ENCODE measurements around the gene SPATA6.
"Not testable (repeated sequence)": the region's sequence is repeated elsewhere in the genome, so short reads cannot be mapped to it uniquely, and the experiment has no call there.

The SPATA6 gene

GRCh38 chr1:48442864-48443619 is 29.0 kb downstream of the SPATA6 start:
- CTCF ChIA-PET, result no interaction called here
- TF ChIP-seq L3MBTL2 (conservative IDR thresholded peaks at IDR 0.05) (no peak), ZNF384 (IDR thresholded peaks at IDR 0.05) (no peak), PKNOX1 (IDR thresholded peaks at IDR 0.05) (no peak), ELF4 (IDR thresholded peaks at IDR 0.05) (no peak)
- no peak for DNase-seq (ENCODE audit: extremely low spot score)

DNA sequence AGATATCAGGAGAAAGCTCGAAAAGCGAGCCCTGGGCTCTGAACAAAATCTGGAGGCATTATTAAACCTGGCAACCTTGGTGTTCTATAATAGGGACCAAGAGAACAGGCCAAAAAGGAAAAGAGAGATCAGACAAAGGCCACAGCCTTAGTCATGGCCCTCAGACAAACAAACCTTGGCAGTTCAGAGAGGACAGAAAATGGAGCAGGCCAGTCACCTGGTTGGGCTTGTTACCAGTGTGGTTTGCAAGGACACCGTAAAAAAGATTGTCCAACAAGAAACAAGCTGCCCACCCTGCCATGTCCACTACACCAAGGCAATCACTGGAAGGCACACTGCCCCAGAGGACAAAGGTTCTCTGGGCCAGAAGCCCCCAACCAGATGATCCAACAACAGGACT is 31.2 kb downstream of the SPATA6 start:
- POLR2A ChIA-PET; DNase-seq (ENCODE audit: extremely low spot score): not testable (repeated sequence)
- CTCF ChIA-PET, result interaction anchor here (0.6 kb wide), 1 partner anchor 475 kb away, joined by 3 read pairs; no protein-coding TSS in a partner anchor

More at GRCh38 chr1:48442864-48443619, 29.0 kb downstream of the SPATA6 start:
- POLR2A ChIA-PET, result no interaction called here

DNA sequence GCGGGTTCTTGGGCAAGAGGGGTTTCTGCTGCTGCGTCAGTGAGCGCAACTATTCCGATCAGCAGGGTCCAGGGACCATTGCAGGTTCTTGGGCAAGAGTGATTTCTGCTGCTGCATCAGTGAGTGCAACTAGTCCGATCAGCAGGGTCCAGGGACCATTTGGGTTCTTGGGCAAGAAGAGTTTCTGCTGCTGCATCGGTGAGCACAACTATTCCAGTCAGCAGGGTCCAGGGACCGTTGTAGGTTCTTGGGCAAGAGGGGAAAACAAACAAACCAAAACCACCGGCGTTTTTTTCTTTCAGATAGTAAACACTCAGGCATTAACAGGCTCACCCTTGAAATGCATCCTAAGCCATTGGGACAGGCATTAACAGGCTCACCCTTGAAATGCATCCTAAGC is 32.6 kb downstream of the SPATA6 start:
- TF ChIP-seq CTBP1 (IDR thresholded peaks at IDR 0.05; ENCODE audit: borderline replicate concordance), result no peak
- no peak for TF ChIP-seq SP1 (IDR thresholded peaks at IDR 0.05)
- TF ChIP-seq ELF4 (IDR thresholded peaks at IDR 0.05), result no peak
- no peak for TF ChIP-seq ZNF384 (IDR thresholded peaks at IDR 0.05)
- no peak for TF ChIP-seq SUZ12 (IDR thresholded peaks at IDR 0.05)
- TF ChIP-seq NFRKB (IDR thresholded peaks at IDR 0.05), result no peak
- no peak for TF ChIP-seq LEF1 (IDR thresholded peaks at IDR 0.05; ENCODE audit: borderline replicate concordance)
- no peak for TF ChIP-seq FOXM1 (IDR thresholded peaks at IDR 0.05; ENCODE audit: borderline replicate concordance)
- no peak for TF ChIP-seq ARNT (IDR thresholded peaks at IDR 0.05)
- no peak for TF ChIP-seq FOXK2 (IDR thresholded peaks at IDR 0.05)
- no peak for TF ChIP-seq PKNOX1 (IDR thresholded peaks at IDR 0.05)
- TF ChIP-seq FOXA1 (IDR thresholded peaks at IDR 0.05), result no peak
- no peak for TF ChIP-seq BHLHE40 (IDR thresholded peaks at IDR 0.05; ENCODE audit: borderline replicate concordance)
- no peak for TF ChIP-seq L3MBTL2 (conservative IDR thresholded peaks at IDR 0.05)
- TF ChIP-seq TARDBP (IDR thresholded peaks at IDR 0.05), result no peak
- no peak for DNase-seq (ENCODE audit: extremely low spot score)
- ChIA-PET CTCF (no interaction called here), POLR2A (no interaction called here)

GRCh38 chr1:48437379-48437778 is 34.6 kb downstream of the SPATA6 start:
- DNase-seq (ENCODE audit: extremely low spot score); CTCF ChIA-PET; POLR2A ChIA-PET: not testable (repeated sequence)

GRCh38 chr1:48435312-48436002 is 36.5 kb downstream of the SPATA6 start:
- POLR2A ChIA-PET; CTCF ChIA-PET; DNase-seq (ENCODE audit: extremely low spot score): not testable (repeated sequence)

- DNase-seq (ENCODE audit: extremely low spot score), result no peak
- TF ChIP-seq L3MBTL2 (conservative IDR thresholded peaks at IDR 0.05), result no peak
- TF ChIP-seq CTBP1 (IDR thresholded peaks at IDR 0.05; ENCODE audit: borderline replicate concordance), result no peak
- TF ChIP-seq BHLHE40 (IDR thresholded peaks at IDR 0.05; ENCODE audit: borderline replicate concordance), result no peak
- no peak for TF ChIP-seq HDGF (IDR thresholded peaks at IDR 0.05; ENCODE audit: borderline replicate concordance)
- TF ChIP-seq ZNF384 (IDR thresholded peaks at IDR 0.05), result no peak
- TF ChIP-seq FOXM1 (IDR thresholded peaks at IDR 0.05; ENCODE audit: borderline replicate concordance), result no peak
- no peak for TF ChIP-seq ELF4 (IDR thresholded peaks at IDR 0.05)
- TF ChIP-seq FOXK2 (IDR thresholded peaks at IDR 0.05), result no peak
- TF ChIP-seq LEF1 (IDR thresholded peaks at IDR 0.05; ENCODE audit: borderline replicate concordance), result no peak
- no peak for TF ChIP-seq ARNT (IDR thresholded peaks at IDR 0.05)
- TF ChIP-seq FOXA1 (IDR thresholded peaks at IDR 0.05), result no peak
- TF ChIP-seq SUZ12 (IDR thresholded peaks at IDR 0.05), result no peak
- no peak for TF ChIP-seq TARDBP (IDR thresholded peaks at IDR 0.05)
- TF ChIP-seq PKNOX1 (IDR thresholded peaks at IDR 0.05), result no peak
- no peak for TF ChIP-seq SP1 (IDR thresholded peaks at IDR 0.05)
- no peak for TF ChIP-seq NFRKB (IDR thresholded peaks at IDR 0.05)
- ChIA-PET CTCF (no interaction called here), POLR2A (interaction anchor here (1.2 kb wide), 1 partner anchor 41 kb away, joined by 3 read pairs; the partner anchor contains the start of gene SPATA6)
Measured at GRCh38 chr1:48430832-48431231, 41.2 kb downstream of the SPATA6 start.

GRCh38 chr1:48422009-48422408 is 50.0 kb downstream of the SPATA6 start:
- no peak for DNase-seq (ENCODE audit: extremely low spot score)
- ChIA-PET POLR2A (no interaction called here), CTCF (no interaction called here)
- TF ChIP-seq FOXA1 (IDR thresholded peaks at IDR 0.05), result no peak
- TF ChIP-seq TARDBP (IDR thresholded peaks at IDR 0.05), result no peak
- TF ChIP-seq NFRKB (IDR thresholded peaks at IDR 0.05), result no peak
- TF ChIP-seq HDGF (IDR thresholded peaks at IDR 0.05; ENCODE audit: borderline replicate concordance), result no peak
- no peak for TF ChIP-seq LEF1 (IDR thresholded peaks at IDR 0.05; ENCODE audit: borderline replicate concordance)
- no peak for TF ChIP-seq FOXM1 (IDR thresholded peaks at IDR 0.05; ENCODE audit: borderline replicate concordance)
- TF ChIP-seq ELF4 (IDR thresholded peaks at IDR 0.05), result no peak
- TF ChIP-seq ARNT (IDR thresholded peaks at IDR 0.05), result no peak

All from HEK293T (cell line).